Colonic mucosa (tissue), 4 donors: ENCODE measurements around the gene TRMU. TPM values are rescaled to one million over a fixed set of nuclear protein-coding genes. Genes with fewer than 3 reads are reported as not detected.

Source experiments
- DNase-seq: peaks from one replicate; pipeline ENCODE4 v3.0.0-alpha.2; 2020
- H3K27ac ChIP-seq: fragments of 200-600 bp; one replicate; pipeline ENCODE4 v1.8.0; 2021
- H3K27me3 ChIP-seq: fragments of 200-600 bp; one replicate; pipeline ENCODE4 v1.8.0; 2021
- H3K36me3 ChIP-seq: fragments of 200-600 bp; one replicate; pipeline ENCODE4 v1.8.0; 2021
- H3K4me1 ChIP-seq: fragments of 200-600 bp; one replicate; pipeline ENCODE4 v1.8.0; 2021; ENCODE audit warnings: mild to moderate bottlenecking
- H3K4me3 ChIP-seq: fragments of 200-600 bp; one replicate; pipeline ENCODE4 v1.8.0; 2021
- H3K9ac ChIP-seq, 2 donors: one replicate each; pipeline ENCODE4 v1.7.0; 2013; ENCODE audit warnings: control low read depth in 2 of 2, low read depth in 2 of 2, low read length in 2 of 2
- H3K9me3 ChIP-seq: fragments of 200-600 bp; one replicate; pipeline ENCODE4 v1.8.0; 2021
- intact Hi-C: fragments of 100-400 bp; cut with DNase I; formaldehyde crosslinking; loops from one replicate; pipeline ENCODE4 v1.14.1; 2022
- total RNA-seq, 2 donors: library from RNA; stranded (reverse); fragmentation: NEBNext Ultra II Directional in 1 of 2; extraction: Animal tissue kit (Norgen Biotek cat#: 25700) in 1 of 2; gene quantifications; one replicate each; pipeline ENCODE4 v1.2.1, GENCODE V29; 2021
- TF ChIP-seq, protein P1 (sequence below): fragments of 200-600 bp; IDR thresholded peaks from one replicate; pipeline ENCODE4 v1.8.0; 2022; ENCODE audit warnings: antibody characterized with exemption, mild to moderate bottlenecking
- donor health status: healthy.
- donor health status: DM: no; HTN: no; CAD: no.
- donor health status: DM: no; HTN: no; CAD: no.

TRMU gene
- total RNA-seq, 2 donors from 2014 or later = 25.2 to 71.8 TPM

DNA sequence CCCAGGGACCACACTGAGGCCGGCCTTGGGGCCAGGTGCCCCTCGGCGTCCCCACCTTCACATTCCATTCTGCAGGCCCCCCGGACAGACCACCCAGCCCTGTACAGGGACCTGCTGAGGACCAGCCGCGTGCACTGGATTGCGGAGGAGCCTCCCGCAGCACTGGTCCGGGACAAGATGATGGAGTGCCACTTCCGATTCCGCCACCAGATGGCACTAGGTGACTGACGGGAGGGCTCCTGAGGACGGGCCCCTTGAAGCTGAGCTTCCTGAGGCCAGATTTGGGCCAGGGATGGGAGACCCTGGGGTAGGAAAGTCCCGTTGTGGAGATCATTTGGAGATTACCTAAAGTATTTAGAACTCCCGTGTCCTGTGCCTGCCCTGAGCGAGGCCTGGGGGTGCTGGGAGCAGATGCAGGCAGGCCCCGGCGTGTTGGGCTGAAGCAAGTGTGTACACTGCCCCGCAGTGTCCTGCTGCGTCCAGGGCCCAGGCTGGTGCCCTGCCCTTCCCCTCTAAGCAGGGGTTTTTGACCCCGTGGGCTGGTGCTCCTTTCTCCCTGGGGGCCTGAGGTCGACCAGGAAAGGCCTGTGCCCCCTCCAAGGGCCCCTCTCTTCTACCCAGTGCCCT, 20.0 kb downstream of the TRMU start:
- intact Hi-C loops = no loop called here
- H3K4me1 ChIP-seq = no peaks in the 10 kb centered on the region
- H3K4me3 ChIP-seq = no peak overlapping the region
- H3K27ac ChIP-seq = no peak overlapping the region
- no peaks in the 10 kb centered on the region for H3K36me3 ChIP-seq
- H3K9ac ChIP-seq = no peak overlapping the region
- TF ChIP-seq, protein P1, sequence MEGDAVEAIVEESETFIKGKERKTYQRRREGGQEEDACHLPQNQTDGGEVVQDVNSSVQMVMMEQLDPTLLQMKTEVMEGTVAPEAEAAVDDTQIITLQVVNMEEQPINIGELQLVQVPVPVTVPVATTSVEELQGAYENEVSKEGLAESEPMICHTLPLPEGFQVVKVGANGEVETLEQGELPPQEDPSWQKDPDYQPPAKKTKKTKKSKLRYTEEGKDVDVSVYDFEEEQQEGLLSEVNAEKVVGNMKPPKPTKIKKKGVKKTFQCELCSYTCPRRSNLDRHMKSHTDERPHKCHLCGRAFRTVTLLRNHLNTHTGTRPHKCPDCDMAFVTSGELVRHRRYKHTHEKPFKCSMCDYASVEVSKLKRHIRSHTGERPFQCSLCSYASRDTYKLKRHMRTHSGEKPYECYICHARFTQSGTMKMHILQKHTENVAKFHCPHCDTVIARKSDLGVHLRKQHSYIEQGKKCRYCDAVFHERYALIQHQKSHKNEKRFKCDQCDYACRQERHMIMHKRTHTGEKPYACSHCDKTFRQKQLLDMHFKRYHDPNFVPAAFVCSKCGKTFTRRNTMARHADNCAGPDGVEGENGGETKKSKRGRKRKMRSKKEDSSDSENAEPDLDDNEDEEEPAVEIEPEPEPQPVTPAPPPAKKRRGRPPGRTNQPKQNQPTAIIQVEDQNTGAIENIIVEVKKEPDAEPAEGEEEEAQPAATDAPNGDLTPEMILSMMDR = peak; percentile 79
- peak; percentile 76 for DNase-seq
- H3K9me3 ChIP-seq = no peaks in the 10 kb centered on the region
- no peaks in the 10 kb centered on the region for H3K27me3 ChIP-seq

DNA sequence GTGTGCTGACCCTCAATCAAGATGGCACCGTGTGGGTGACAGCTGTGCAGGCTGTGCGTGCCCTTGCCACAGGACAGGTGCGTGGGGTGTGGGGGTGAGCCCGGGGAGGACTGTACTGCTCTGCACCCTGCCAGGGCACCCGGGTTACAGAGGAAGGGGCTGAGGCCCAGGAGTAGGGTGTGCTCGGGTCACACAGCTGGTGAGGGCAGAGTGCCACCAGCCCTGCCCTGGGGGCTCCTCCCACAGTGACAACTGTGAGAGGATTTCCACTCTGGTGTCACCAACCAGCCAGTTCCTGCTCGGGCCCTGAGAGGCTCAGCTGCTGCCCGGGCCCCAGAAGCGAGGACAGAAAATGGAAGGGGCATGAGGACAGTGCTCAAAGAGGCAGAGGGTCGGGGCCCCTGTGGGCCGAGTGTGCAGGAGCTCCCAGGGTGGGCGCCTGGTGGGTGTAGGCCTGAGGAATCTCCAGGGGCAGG, 20.5 kb downstream of the TRMU start:
- Histone ChIP-seq H3K4me1 (no peaks in the 10 kb centered on the region), H3K4me3 (no peak overlapping the region), H3K9ac (no peak overlapping the region), H3K36me3 (no peaks in the 10 kb centered on the region), H3K27ac (no peak overlapping the region), H3K27me3 (no peaks in the 10 kb centered on the region), H3K9me3 (no peaks in the 10 kb centered on the region)
- intact Hi-C loops = no loop called here
- TF ChIP-seq, protein P1 = no peak
- DNase-seq = no peak

GRCh38 chr22:46356496-46357480, 21.3 kb downstream of the TRMU start:
- Histone ChIP-seq H3K4me3 (no peak overlapping the region), H3K27me3 (no peaks in the 10 kb centered on the region), H3K4me1 (no peaks in the 10 kb centered on the region), H3K27ac (no peak overlapping the region), H3K36me3 (no peaks in the 10 kb centered on the region), H3K9ac (no peak overlapping the region), H3K9me3 (no peaks in the 10 kb centered on the region)
- no peak for DNase-seq
- intact Hi-C loops = no loop called here
- TF ChIP-seq, protein P1 = no peak

- Histone ChIP-seq H3K27ac (no peak overlapping the region), H3K27me3 (no peaks in the 10 kb centered on the region), H3K36me3 (no peaks in the 10 kb centered on the region), H3K4me3 (no peak overlapping the region), H3K4me1 (no peaks in the 10 kb centered on the region), H3K9ac (no peak overlapping the region), H3K9me3 (no peaks in the 10 kb centered on the region)
- TF ChIP-seq, protein P1 = no peak
- intact Hi-C loops = no loop called here
- no peak for DNase-seq
Observed at GRCh38 chr22:46357711-46358520, 22.4 kb downstream of the TRMU start.

- Histone ChIP-seq H3K9ac (no peak overlapping the region), H3K9me3 (no peaks in the 10 kb centered on the region), H3K27ac (no peak overlapping the region), H3K4me1 (no peaks in the 10 kb centered on the region), H3K27me3 (no peaks in the 10 kb centered on the region), H3K4me3 (no peak overlapping the region), H3K36me3 (no peaks in the 10 kb centered on the region)
- TF ChIP-seq, protein P1 = no peak
- intact Hi-C loops = no loop called here
- no peak for DNase-seq
Observed at GRCh38 chr22:46358766-46359165, 23.3 kb downstream of the TRMU start.
